Smooth muscle cell (in vitro differentiated cells): ENCODE data around the gene RPA4. TPM values are rescaled to one million over a fixed set of nuclear protein-coding genes. Genes with fewer than 3 reads are reported as not detected.

Source experiments
- DNase-seq: peaks from one replicate; lab custom pipeline; 2025; ENCODE audit not compliant: unreplicated experiment; lab: John Stamatoyannopoulos, UW
- H2AFZ ChIP-seq: fragments of 200-600 bp; sonication (generic); 2 replicates; pipeline ENCODE4 v1.6.0; 2016; ENCODE audit warnings: antibody characterized with exemption, low read depth, mild to moderate bottlenecking
- H3F3A ChIP-seq: fragments of 200-600 bp; sonication (generic); 2 replicates; pipeline ENCODE4 v1.6.0; 2017; ENCODE audit warnings: antibody characterized with exemption, low read depth
- H3K27ac ChIP-seq: fragments of 200-600 bp; sonication (generic); 2 replicates; pipeline ENCODE4 v1.5.1; 2016; ENCODE audit warnings: low read depth, mild to moderate bottlenecking
- H3K27me3 ChIP-seq: fragments of 200-600 bp; sonication (generic); 2 replicates; pipeline ENCODE4 v1.6.1; 2016; ENCODE audit warnings: low read depth, mild to moderate bottlenecking
- H3K36me3 ChIP-seq: fragments of 200-600 bp; sonication (generic); 2 replicates; pipeline ENCODE4 v1.5.1; 2016; ENCODE audit warnings: low read depth
- H3K4me1 ChIP-seq: fragments of 200-600 bp; sonication (generic); 2 replicates; pipeline ENCODE4 v1.5.1; 2016; ENCODE audit warnings: low read depth
- H3K4me2 ChIP-seq: fragments of 200-600 bp; sonication (generic); 2 replicates; pipeline ENCODE4 v1.6.0; 2016; ENCODE audit warnings: mild to moderate bottlenecking
- H3K4me3 ChIP-seq: fragments of 200-600 bp; sonication (generic); 2 replicates; pipeline ENCODE4 v1.5.1; 2016; ENCODE audit warnings: mild to moderate bottlenecking
- H3K79me2 ChIP-seq: fragments of 200-600 bp; sonication (generic); 2 replicates; pipeline ENCODE4 v1.6.0; 2016; ENCODE audit warnings: low read depth, mild to moderate bottlenecking
- H3K9ac ChIP-seq: fragments of 200-600 bp; sonication (generic); 2 replicates; pipeline ENCODE4 v1.6.0; 2016; ENCODE audit warnings: low read depth
- H3K9me3 ChIP-seq: fragments of 200-600 bp; sonication (generic); replicated peaks from 2 replicates; pipeline ENCODE4 v1.5.1; 2016; ENCODE audit warnings: low read depth
- H4K20me1 ChIP-seq: fragments of 200-600 bp; sonication (generic); 2 replicates; pipeline ENCODE4 v1.6.0; 2016; ENCODE audit warnings: low read depth
- WGBS: methylation state at CpG from one replicate; pipeline ENCODE4 v1.1.7; 2016; ENCODE audit warnings: low lambda C conversion rate; 5-methylcytosine and 5-hydroxymethylcytosine counted together
- polyA plus RNA-seq: library from polyadenylated mRNA; unstranded; fragments of >200 nt; fragmentation: Nextera tagmentation; extraction: Ambion mirVana; gene quantifications from 2 replicates; pipeline ENCODE4 v1.2.1, GENCODE V29; 2016
- total RNA-seq: library from RNA; depleted of rRNA; stranded (reverse); fragments of >200 nt; gene quantifications from 2 replicates; pipeline ENCODE4 v1.2.3, GENCODE V29; 2014
- TF ChIP-seq, protein P1 (sequence below): fragments of 200-600 bp; sonication (generic); IDR thresholded peaks from 2 replicates; pipeline ENCODE4 v1.5.1; 2017; ENCODE audit warnings: borderline replicate concordance, mild to moderate bottlenecking, antibody characterized with exemption; ENCODE audit not compliant: insufficient read depth, poor library complexity, severe bottlenecking

Gene RPA4
- total and polyA plus RNA-seq, 2 experiments from 2014 or later, result 0.16 to 0.67 TPM

DNA sequence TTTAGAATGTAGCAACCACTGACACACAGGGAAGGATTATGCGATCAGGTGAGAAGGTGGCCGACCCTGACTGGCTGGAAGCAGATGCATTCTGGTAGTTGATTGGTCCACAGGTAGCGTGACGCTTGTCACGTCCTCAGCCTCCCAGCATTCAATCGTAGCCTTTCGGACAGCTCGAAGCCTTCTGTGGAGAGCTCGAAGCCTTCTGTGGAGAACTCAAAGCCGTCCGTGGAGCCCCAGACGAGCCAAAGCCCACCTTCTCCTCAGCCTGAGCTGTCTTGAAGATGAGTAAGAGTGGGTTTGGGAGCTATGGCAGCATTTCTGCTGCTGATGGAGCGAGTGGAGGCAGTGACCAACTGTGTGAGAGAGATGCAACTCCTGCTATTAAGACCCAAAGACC, 319 bp downstream of the RPA4 start:
- no peaks in the 10 kb centered on the region for H3F3A ChIP-seq
- WGBS, result 96% methylated on average over 13 of the region's 13 CpGs
- no peak overlapping the region for H3K27ac ChIP-seq
- TF ChIP-seq, protein P1, sequence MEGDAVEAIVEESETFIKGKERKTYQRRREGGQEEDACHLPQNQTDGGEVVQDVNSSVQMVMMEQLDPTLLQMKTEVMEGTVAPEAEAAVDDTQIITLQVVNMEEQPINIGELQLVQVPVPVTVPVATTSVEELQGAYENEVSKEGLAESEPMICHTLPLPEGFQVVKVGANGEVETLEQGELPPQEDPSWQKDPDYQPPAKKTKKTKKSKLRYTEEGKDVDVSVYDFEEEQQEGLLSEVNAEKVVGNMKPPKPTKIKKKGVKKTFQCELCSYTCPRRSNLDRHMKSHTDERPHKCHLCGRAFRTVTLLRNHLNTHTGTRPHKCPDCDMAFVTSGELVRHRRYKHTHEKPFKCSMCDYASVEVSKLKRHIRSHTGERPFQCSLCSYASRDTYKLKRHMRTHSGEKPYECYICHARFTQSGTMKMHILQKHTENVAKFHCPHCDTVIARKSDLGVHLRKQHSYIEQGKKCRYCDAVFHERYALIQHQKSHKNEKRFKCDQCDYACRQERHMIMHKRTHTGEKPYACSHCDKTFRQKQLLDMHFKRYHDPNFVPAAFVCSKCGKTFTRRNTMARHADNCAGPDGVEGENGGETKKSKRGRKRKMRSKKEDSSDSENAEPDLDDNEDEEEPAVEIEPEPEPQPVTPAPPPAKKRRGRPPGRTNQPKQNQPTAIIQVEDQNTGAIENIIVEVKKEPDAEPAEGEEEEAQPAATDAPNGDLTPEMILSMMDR, result no peak
- no peak overlapping the region for H3K4me2 ChIP-seq
- H3K27me3 ChIP-seq, result no peaks in the 10 kb centered on the region
- no peaks in the 10 kb centered on the region for H3K36me3 ChIP-seq
- no peaks in the 10 kb centered on the region for H4K20me1 ChIP-seq
- H3K9ac ChIP-seq, result no peak overlapping the region
- H3K79me2 ChIP-seq, result no peaks in the 10 kb centered on the region
- H3K4me3 ChIP-seq, result no peak overlapping the region
- no peaks in the 10 kb centered on the region for H3K4me1 ChIP-seq
- no peak for DNase-seq
- no peak overlapping the region for H2AFZ ChIP-seq
- no peaks in the 10 kb centered on the region for H3K9me3 ChIP-seq

DNA sequence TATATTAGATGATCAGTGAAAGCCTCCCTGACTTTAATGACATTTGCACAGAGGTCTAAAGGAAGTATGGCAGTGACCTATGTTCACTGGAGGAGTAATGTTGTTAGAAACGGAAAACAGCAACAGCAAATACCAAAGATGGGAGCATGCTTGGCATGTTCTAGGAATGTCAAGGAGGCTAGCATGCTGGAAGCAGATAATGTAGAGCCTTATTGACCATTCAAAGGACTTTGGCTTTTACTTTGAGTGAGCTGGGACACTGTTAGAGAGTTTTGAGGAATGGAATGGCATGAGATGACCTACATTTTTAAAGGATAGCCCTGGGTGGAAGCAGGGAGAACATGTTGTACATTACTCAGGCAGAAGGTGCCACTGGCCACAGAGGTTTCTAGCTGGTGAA, 6.0 kb downstream of the RPA4 start:
- H3K4me2 ChIP-seq, result no peak overlapping the region
- WGBS, result 91% methylated on average over 1 of the region's 1 CpG
- no peaks in the 10 kb centered on the region for H3F3A ChIP-seq
- no peaks in the 10 kb centered on the region for H3K27me3 ChIP-seq
- H3K9ac ChIP-seq, result no peak overlapping the region
- H3K27ac ChIP-seq, result no peak overlapping the region
- no peaks in the 10 kb centered on the region for H3K79me2 ChIP-seq
- DNase-seq, result no peak
- TF ChIP-seq, protein P1, result no peak
- no peaks in the 10 kb centered on the region for H3K36me3 ChIP-seq
- H2AFZ ChIP-seq, result no peak overlapping the region
- H4K20me1 ChIP-seq, result no peaks in the 10 kb centered on the region
- no peaks in the 10 kb centered on the region for H3K9me3 ChIP-seq
- H3K4me1 ChIP-seq, result no peaks in the 10 kb centered on the region
- no peak overlapping the region for H3K4me3 ChIP-seq

DNA sequence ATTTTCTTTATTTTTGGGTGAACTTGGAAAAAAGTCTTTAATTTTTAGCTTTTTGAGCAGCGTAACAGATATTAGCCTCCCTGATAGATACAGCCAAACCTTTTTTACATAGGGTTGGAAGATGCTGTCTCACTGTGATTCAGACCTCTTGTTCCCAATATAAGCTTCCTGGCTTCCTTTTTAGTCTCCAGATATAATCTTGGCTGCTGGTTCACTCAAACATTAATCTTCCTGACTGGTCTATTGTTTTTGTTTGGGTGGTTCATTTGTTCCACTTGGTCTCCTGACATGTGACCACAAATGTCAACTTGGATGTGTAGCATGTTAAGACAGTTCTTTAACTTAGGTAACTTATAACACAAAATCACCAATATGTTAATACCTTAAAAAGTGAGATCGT, 23.0 kb downstream of the RPA4 start:
- H3K27ac ChIP-seq, result no peak overlapping the region
- H3K9me3 ChIP-seq, result no peaks in the 10 kb centered on the region

More for the DNA sequence above, 23.0 kb downstream of the RPA4 start:
- no peaks in the 10 kb centered on the region for H3K27me3 ChIP-seq
- 90% methylated on average over 2 of the region's 2 CpGs for WGBS
- no peak overlapping the region for H3K4me3 ChIP-seq
- no peak overlapping the region for H3K4me2 ChIP-seq
- no peaks in the 10 kb centered on the region for H3F3A ChIP-seq
- H3K4me1 ChIP-seq, result no peaks in the 10 kb centered on the region
- H4K20me1 ChIP-seq, result no peaks in the 10 kb centered on the region
- no peak for DNase-seq
- H3K36me3 ChIP-seq, result no peaks in the 10 kb centered on the region
- no peak overlapping the region for H3K9ac ChIP-seq
- TF ChIP-seq, protein P1, result no peak
- no peak overlapping the region for H2AFZ ChIP-seq
- H3K79me2 ChIP-seq, result no peaks in the 10 kb centered on the region
